Tongue (tissue), 2 donors: ENCODE measurements around the gene DYNC1H1. TPM values are rescaled to one million over a fixed set of nuclear protein-coding genes. Genes with fewer than 3 reads are reported as not detected.
"Not testable (repeated sequence)": the region's sequence is repeated elsewhere in the genome, so short reads cannot be mapped to it uniquely, and the experiment has no call there.

ENCODE experiments used
- DNase-seq: peaks from one replicate; pipeline ENCODE4 v3.0.0-alpha.2; 2015
- total RNA-seq: library from RNA; depleted of rRNA; stranded (reverse); fragments of >200 nt; gene quantifications from one replicate; pipeline ENCODE4 v1.2.3, GENCODE V29; 2014

The DYNC1H1 gene
- total RNA-seq, 1 donor from 2014 or later, result 610 TPM

DNA sequence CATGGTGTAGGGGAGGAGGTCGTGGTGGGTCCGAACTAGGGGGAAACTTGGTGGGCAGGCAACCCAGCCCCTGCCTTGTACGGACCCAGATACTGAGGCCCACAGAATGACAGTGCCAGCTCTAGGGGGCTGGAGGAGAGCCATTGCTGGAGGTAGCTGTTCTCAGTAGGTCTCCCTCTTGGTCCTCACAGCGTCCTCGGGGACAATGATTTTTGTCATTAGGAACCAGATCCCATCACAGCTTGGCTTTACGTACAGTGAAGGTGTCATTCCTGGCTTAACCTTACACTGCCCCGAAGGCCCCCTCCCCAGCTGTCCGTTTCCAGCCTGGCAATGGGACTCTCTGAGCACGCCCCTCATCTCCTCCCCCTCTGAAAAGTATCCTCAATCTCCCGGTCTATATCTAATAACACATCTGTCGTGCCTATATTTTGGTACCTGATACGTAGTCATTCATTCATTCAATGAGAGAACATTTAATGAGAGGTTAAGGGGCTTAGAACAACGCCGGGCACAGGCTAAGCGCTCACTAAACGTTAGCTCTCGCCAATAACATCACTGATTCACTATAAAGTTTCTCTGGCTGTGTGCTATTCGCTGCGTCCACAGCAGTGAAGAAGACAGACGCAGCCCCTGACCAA lies 597 bp upstream of the DYNC1H1 start:
- DNase-seq, result no peak

GRCh38 chr14:101965181-101965544 lies 790 bp downstream of the DYNC1H1 start:
- peak; percentile 82 for DNase-seq

GRCh38 chr14:101965770-101966722 lies 1.7 kb downstream of the DYNC1H1 start:
- DNase-seq, result peak; percentile 23

GRCh38 chr14:101966742-101967141 lies 2.4 kb downstream of the DYNC1H1 start:
- no peak for DNase-seq

GRCh38 chr14:101968186-101968585 lies 3.8 kb downstream of the DYNC1H1 start:
- DNase-seq, result no peak

DNA sequence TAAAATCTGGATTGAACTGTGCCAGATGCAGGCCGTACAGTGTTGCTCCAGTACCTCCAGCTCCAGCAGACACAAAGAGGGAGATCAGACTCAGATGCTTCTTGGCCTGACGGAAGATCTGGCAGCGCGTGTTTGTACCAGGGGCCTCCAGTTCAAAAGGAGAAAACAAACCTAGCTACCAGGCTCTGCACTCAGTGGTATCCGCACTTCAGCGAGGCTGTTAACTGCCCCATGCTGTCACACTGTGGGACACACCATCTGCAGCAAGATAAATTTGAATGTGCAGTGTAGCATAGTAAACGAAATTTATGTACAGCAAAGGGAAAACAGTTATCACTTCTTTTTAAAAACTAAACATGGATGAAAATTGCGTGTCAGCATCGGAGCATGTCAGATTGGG lies 5.1 kb downstream of the DYNC1H1 start:
- no peak for DNase-seq

DNA sequence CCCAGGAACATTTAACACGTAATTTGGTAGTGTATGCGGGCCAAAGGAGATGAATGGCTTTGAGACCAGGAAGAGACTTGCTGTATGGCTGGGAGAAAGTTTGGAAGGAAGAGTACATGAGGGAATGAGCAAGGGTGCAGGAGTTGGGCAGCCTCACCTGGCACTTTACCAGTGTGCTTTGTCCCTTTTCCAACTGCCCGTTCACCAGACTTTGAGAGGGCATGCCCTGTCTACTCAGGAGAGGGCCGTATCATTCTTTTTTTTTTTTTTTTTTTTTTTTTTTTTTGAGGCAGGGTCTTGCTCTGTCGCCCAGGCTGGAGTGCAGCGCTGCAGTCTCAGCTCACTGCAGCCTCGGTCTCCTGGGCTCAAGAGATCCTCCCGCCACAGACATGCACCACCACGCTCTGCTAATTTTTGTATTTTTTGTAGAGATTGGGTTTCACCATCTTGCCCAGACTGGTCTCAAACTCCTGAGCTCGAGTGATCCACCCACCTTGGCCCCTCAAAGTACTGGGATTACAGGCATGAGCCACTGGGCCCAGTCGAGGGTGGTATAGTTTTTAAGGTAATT lies 6.5 kb downstream of the DYNC1H1 start:
- no peak for DNase-seq

GRCh38 chr14:101971458-101971857 lies 7.1 kb downstream of the DYNC1H1 start:
- DNase-seq, result not testable (repeated sequence)

DNA sequence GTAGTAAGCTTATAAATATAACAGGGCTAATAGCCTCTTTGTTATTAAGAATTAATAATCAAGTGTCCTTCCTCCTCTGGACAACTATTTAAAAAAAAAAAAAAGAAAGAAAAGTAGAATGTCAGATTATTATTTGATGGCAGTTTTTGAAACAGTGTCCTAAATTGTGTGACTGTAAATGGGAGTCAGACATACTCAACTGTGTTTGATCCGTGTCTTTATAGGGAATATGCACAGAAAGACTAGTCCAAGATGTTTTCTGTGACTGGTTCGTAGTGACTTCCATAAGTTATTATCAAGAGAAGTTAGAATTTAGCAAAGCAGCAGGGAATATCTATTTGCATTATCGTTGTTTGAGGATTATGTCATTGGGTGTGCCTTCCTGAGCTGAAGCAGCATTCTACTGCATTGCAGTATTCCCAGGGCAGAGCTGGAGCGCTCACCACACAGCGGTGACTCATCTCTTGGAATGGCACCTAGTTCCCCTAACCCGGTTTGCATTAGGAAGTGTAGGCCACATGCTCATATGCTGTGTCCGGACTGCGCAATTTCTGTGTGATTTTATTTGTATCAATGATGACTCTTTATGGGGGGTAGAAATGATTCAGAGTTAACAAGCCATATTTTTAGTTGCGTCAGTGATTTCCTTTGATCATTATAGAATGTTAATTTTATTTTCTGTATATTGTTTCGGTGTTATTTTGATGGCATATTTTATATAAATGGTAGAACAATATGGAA lies 7.9 kb downstream of the DYNC1H1 start:
- peak; percentile 74 for DNase-seq

DNA sequence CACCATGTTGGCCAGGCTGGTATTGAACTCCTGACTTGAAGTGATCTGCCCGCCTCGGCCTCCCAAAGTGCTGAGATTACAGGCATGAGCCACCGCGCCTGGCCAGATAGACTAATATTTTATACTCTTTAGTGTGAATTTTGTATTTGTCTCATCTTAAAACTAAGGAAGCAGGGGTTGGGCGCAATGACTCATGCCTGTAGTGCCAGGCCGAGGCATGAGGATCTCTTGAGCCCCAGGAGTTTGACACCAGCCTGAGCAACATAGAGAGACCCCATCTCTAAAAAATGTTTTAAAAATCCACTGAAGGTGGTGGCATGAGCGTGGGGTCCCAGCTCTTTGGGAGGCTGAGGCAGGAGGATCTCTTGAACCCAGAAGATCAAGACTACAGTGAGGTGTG lies 9.0 kb downstream of the DYNC1H1 start:
- no peak for DNase-seq

DNA sequence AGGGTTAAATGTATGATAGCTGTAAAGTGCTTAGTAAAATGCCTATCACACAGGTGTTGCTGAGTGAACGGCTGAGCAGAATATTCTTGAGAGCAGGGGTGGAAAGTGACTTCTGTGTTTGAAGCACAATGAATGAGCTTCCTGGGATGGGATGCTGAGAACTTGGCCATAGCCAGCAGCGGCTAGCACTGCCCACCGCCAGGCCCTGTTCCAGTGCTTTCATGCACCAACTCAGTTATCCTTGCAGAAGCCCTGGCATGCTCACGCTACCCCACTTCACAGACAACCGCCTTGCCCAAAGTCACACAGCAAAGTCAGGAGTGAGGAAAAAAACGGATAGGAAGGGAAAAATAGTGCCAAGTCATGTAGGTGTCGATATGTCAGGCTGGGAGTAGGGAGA lies 10.9 kb downstream of the DYNC1H1 start:
- DNase-seq, result no peak

GRCh38 chr14:101977311-101978071 lies 13.1 kb downstream of the DYNC1H1 start:
- DNase-seq, result no peak

GRCh38 chr14:101979666-101980065 lies 15.3 kb downstream of the DYNC1H1 start:
- DNase-seq, result no peak

- no peak for DNase-seq
Observed at GRCh38 chr14:101980251-101980650, 15.9 kb downstream of the DYNC1H1 start.

GRCh38 chr14:101980700-101981099 lies 16.3 kb downstream of the DYNC1H1 start:
- no peak for DNase-seq

GRCh38 chr14:101982621-101983020 lies 18.2 kb downstream of the DYNC1H1 start:
- no peak for DNase-seq

GRCh38 chr14:101984831-101985230 lies 20.5 kb downstream of the DYNC1H1 start:
- DNase-seq, result not testable (repeated sequence)

- DNase-seq, result no peak
Observed at GRCh38 chr14:101985957-101986356, 21.6 kb downstream of the DYNC1H1 start.

- DNase-seq, result no peak
Observed at GRCh38 chr14:101986953-101987352, 22.6 kb downstream of the DYNC1H1 start.

GRCh38 chr14:101988377-101988776 lies 24.0 kb downstream of the DYNC1H1 start:
- no peak for DNase-seq

DNA sequence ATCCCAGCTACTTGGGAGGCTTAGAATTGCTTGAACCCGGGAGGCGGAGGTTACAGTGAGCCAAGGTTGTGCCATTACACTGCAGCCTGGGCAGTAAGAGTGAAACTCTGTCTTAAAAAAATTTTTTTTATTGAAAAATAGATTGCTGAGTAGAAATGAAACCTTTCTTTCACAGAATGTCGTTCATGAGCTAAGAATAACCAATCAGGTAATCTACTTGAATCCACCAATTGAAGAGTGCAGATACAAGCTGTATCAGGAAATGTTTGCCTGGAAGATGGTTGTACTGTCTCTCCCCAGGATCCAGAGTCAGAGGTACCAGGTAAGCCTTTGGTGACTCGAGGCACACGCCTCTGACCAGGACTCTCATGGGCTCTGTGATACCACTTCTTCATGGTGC lies 27.0 kb downstream of the DYNC1H1 start:
- no peak for DNase-seq

GRCh38 chr14:101992708-101993107 lies 28.3 kb downstream of the DYNC1H1 start:
- no peak for DNase-seq
